Stimulated activated CD4-positive, alpha-beta T cell treated with anti-CD3 and anti-CD28 coated beads, TNF-alpha, amount 100 ng/mL, for 24 hours (primary cell): Measurements from ENCODE around the gene RDH16.
A peak's percentile ranks its signal among the peaks of the same experiment; 100 is the strongest.
"Not testable (repeated sequence)": the region's sequence is repeated elsewhere in the genome, so short reads cannot be mapped to it uniquely, and the experiment has no call there.

Experiments used
- DNase-seq, 3 experiments: peaks; one replicate each; pipeline ENCODE4 v3.0.0-alpha.2; 2020; ENCODE audit warnings: low read depth in 3 of 3

Gene RDH16

GRCh38 chr12:56989861-56990610 is 32.6 kb upstream of the RDH16 start:
- DNase-seq, result no peak

GRCh38 chr12:56988207-56988739 is 30.9 kb upstream of the RDH16 start:
- no peak for DNase-seq

GRCh38 chr12:56987551-56988053 is 30.2 kb upstream of the RDH16 start:
- peak in 2 of 3 experiments; percentile 59 to 76 for DNase-seq

- no peak for DNase-seq
These were observed 29.6 kb upstream of the RDH16 start for GRCh38 chr12:56987011-56987410.

- not testable (repeated sequence) for DNase-seq
These were observed 28.3 kb upstream of the RDH16 start for GRCh38 chr12:56985714-56986113.

GRCh38 chr12:56983386-56983785 is 26.0 kb upstream of the RDH16 start:
- DNase-seq, result no peak

GRCh38 chr12:56982578-56983236 is 25.3 kb upstream of the RDH16 start:
- DNase-seq, result not testable (repeated sequence)

- no peak for DNase-seq
These were observed 23.6 kb upstream of the RDH16 start for GRCh38 chr12:56980941-56981530.

- DNase-seq, result no peak
These were observed 22.9 kb upstream of the RDH16 start for GRCh38 chr12:56980268-56980667.

- no peak for DNase-seq
These were observed 22.2 kb upstream of the RDH16 start for GRCh38 chr12:56979628-56980027.

- DNase-seq, result no peak
These were observed 21.2 kb upstream of the RDH16 start for GRCh38 chr12:56978397-56979138.

GRCh38 chr12:56977361-56977760 is 20.0 kb upstream of the RDH16 start:
- DNase-seq, result not testable (repeated sequence)

GRCh38 chr12:56974224-56974623 is 16.8 kb upstream of the RDH16 start:
- DNase-seq, result not testable (repeated sequence)

- DNase-seq, result not testable (repeated sequence)
These were observed 11.5 kb upstream of the RDH16 start for GRCh38 chr12:56968910-56969309.

GRCh38 chr12:56965997-56966642 is 8.7 kb upstream of the RDH16 start:
- not testable (repeated sequence) for DNase-seq

- not testable (repeated sequence) for DNase-seq
These were observed 7.7 kb upstream of the RDH16 start for GRCh38 chr12:56965124-56965523.

GRCh38 chr12:56963557-56963956 is 6.1 kb upstream of the RDH16 start:
- not testable (repeated sequence) for DNase-seq

GRCh38 chr12:56962247-56962646 is 4.8 kb upstream of the RDH16 start:
- DNase-seq, result not testable (repeated sequence)

- DNase-seq, result no peak
These were observed 1.0 kb upstream of the RDH16 start for GRCh38 chr12:56958422-56958821.

GRCh38 chr12:56955631-56956256 is 1.7 kb downstream of the RDH16 start:
- DNase-seq, result no peak

GRCh38 chr12:56954958-56955355 is 2.5 kb downstream of the RDH16 start:
- no peak for DNase-seq
